SK-N-SH (cell line): ENCODE results near the gene PCSK6. TPM values are rescaled to one million over a fixed set of nuclear protein-coding genes. Genes with fewer than 3 reads are reported as not detected.

Source experiments
- CTCF ChIA-PET: fragments of 300-600, 350-600 bp; formaldehyde crosslinking; extraction: SDS; loops from one replicate; lab custom pipeline; 2021; lab: Yijun Ruan, JAX
- POLR2A ChIA-PET: fragments of 350-600 bp; sonication (Branson Sonifier 250); formaldehyde crosslinking; extraction: SDS; loops from one replicate; lab custom pipeline; 2020; ENCODE audit warnings: antibody characterized with exemption, inconsistent platforms; lab: Yijun Ruan, JAX
- DNase-seq: peaks from one replicate; pipeline ENCODE4 v3.0.0; 2012
- H2AFZ ChIP-seq: fragments of 200-600 bp; sonication (generic); 2 replicates; pipeline ENCODE4 v1.8.1; 2016; ENCODE audit warnings: antibody characterized with exemption, mild to moderate bottlenecking, low read depth
- H3F3A ChIP-seq: fragments of 200-600 bp; sonication (generic); replicated peaks from 2 replicates; pipeline ENCODE3; 2016; ENCODE audit warnings: antibody characterized with exemption, mild to moderate bottlenecking; ENCODE audit not compliant: insufficient read depth
- H3K27ac ChIP-seq, 2 experiments: fragments of 200-500 bp in 1 of 2; fragments of 200-600 bp in 1 of 2; sonication (Bioruptor generic) in 1 of 2; sonication (generic), shearing (Covaris generic) in 1 of 2; 2 replicates each; pipeline versions ENCODE4 v1.5.1 to v1.6.1; 2014 to 2016; ENCODE audit warnings: low read depth in 2 of 2, inconsistent platforms in 1 of 2, low read length in 1 of 2, mild to moderate bottlenecking in 1 of 2, mixed read lengths in 1 of 2
- H3K27me3 ChIP-seq: fragments of 200-600 bp; sonication (generic), shearing (Covaris generic); 2 replicates; pipeline ENCODE4 v1.6.1; 2016; ENCODE audit warnings: mixed run types; ENCODE audit not compliant: insufficient read depth
- H3K36me3 ChIP-seq, 2 experiments: fragments of 200-500 bp in 1 of 2; fragments of 200-600 bp in 1 of 2; sonication (Bioruptor generic) in 1 of 2; sonication (generic) in 1 of 2; replicated peaks in 1 of 2; 2 replicates each; pipeline versions ENCODE3 to v1.5.1; 2014 to 2016; ENCODE audit warnings: low read length in 1 of 2, mild to moderate bottlenecking in 1 of 2; ENCODE audit not compliant: insufficient read depth in 2 of 2, control insufficient read depth in 1 of 2
- H3K4me1 ChIP-seq, 2 experiments: fragments of 200-500 bp in 1 of 2; fragments of 200-600 bp in 1 of 2; sonication (Bioruptor generic) in 1 of 2; sonication (generic), shearing (Covaris generic) in 1 of 2; 2 replicates each; pipeline versions ENCODE4 v1.5.1 to v1.6.1; 2014 to 2016; ENCODE audit warnings: low read depth in 1 of 2, low read length in 1 of 2, mixed run types in 1 of 2; ENCODE audit not compliant: insufficient read depth in 2 of 2, control insufficient read depth in 1 of 2
- H3K4me2 ChIP-seq: fragments of 200-600 bp; sonication (generic), shearing (Covaris generic); 2 replicates; pipeline ENCODE4 v1.6.1; 2017; ENCODE audit warnings: mixed run types
- H3K4me3 ChIP-seq, 2 experiments: fragments of 200-500 bp in 1 of 2; fragments of 200-600 bp in 1 of 2; sonication (Bioruptor generic) in 1 of 2; sonication (generic), shearing (Covaris generic) in 1 of 2; 2 replicates each; pipeline versions ENCODE4 v1.5.1 to v1.8.1; 2014 to 2016; ENCODE audit warnings: low read depth in 2 of 2, inconsistent platforms in 1 of 2, low read length in 1 of 2, mild to moderate bottlenecking in 1 of 2, mixed read lengths in 1 of 2, moderate library complexity in 1 of 2
- H3K79me2 ChIP-seq: fragments of 200-600 bp; sonication (generic); 2 replicates; pipeline ENCODE4 v1.8.1; 2017; ENCODE audit warnings: mild to moderate bottlenecking; ENCODE audit not compliant: insufficient read depth
- H3K9ac ChIP-seq: fragments of 200-600 bp; sonication (generic); 2 replicates; pipeline ENCODE4 v1.6.1; 2017; ENCODE audit warnings: mixed run types
- H3K9me2 ChIP-seq: fragments of 200-600 bp; sonication (generic); 2 replicates; pipeline ENCODE4 v1.6.1; 2017; ENCODE audit warnings: mixed run types
- H3K9me3 ChIP-seq: fragments of 200-600 bp; sonication (generic); 2 replicates; pipeline ENCODE4 v1.6.1; 2017; ENCODE audit warnings: mixed run types, mild to moderate bottlenecking, moderate library complexity
- H4K20me1 ChIP-seq: fragments of 200-600 bp; sonication (generic); 2 replicates; pipeline ENCODE4 v1.6.1; 2017; ENCODE audit warnings: mild to moderate bottlenecking, mixed run types; ENCODE audit not compliant: insufficient read depth
- CHD2 ChIP-seq: fragments of 150-350 bp; IDR thresholded peaks from 2 replicates; pipeline ENCODE4 v1.6.1; 2018; ENCODE audit warnings: low read length; ENCODE audit not compliant: partially characterized antibody
- CTCF ChIP-seq: fragments of 200-600 bp; sonication (generic); IDR thresholded peaks from 2 replicates; pipeline ENCODE4 v1.6.1; 2017; ENCODE audit warnings: antibody characterized with exemption, mild to moderate bottlenecking, moderate library complexity
- ELF1 ChIP-seq: IDR thresholded peaks from 2 replicates; pipeline ENCODE4 v1.4.0; 2012
- EZH2phosphoT487 ChIP-seq: fragments of 200-600 bp; sonication (generic); IDR thresholded peaks from 2 replicates; pipeline ENCODE4 v1.6.1; 2017; ENCODE audit warnings: low read depth, mixed run types, mild to moderate bottlenecking, antibody characterized with exemption, moderate library complexity, borderline replicate concordance
- FOXM1 ChIP-seq: IDR thresholded peaks from 2 replicates; pipeline ENCODE4 v1.4.0; 2012; ENCODE audit warnings: low read depth, mild to moderate bottlenecking
- GATA2 ChIP-seq: sonication (generic); formaldehyde crosslinking; IDR thresholded peaks from 2 replicates; pipeline ENCODE4 v1.5.0; 2020; ENCODE audit warnings: mild to moderate bottlenecking, missing genetic modification reagents
- MAX ChIP-seq: IDR thresholded peaks from 2 replicates; pipeline ENCODE4 v1.4.0; 2012; ENCODE audit warnings: low read depth
- MEF2A ChIP-seq: IDR thresholded peaks from 2 replicates; pipeline ENCODE4 v1.4.0; 2012; ENCODE audit warnings: low read depth, borderline replicate concordance
- NFIC ChIP-seq: IDR thresholded peaks from 2 replicates; pipeline ENCODE4 v1.4.0; 2012; ENCODE audit warnings: borderline replicate concordance
- NRF1 ChIP-seq: IDR thresholded peaks from 2 replicates; pipeline ENCODE4 v1.6.1; 2012; ENCODE audit warnings: low read depth, mild to moderate bottlenecking, low read length
- RCOR1 ChIP-seq: fragments of 150-350 bp; IDR thresholded peaks from 2 replicates; pipeline ENCODE4 v1.6.1; 2017; ENCODE audit warnings: antibody characterized with exemption, low read length
- RFX5 ChIP-seq: IDR thresholded peaks from 2 replicates; pipeline ENCODE4 v1.6.1; 2012; ENCODE audit warnings: mild to moderate bottlenecking, improper control_type of control experiment, low read length
- RXRA ChIP-seq: IDR thresholded peaks from 2 replicates; pipeline ENCODE4 v1.4.0; 2012; ENCODE audit warnings: low read depth, mild to moderate bottlenecking, borderline replicate concordance
- SMC3 ChIP-seq: IDR thresholded peaks from 2 replicates; pipeline ENCODE4 v1.6.1; 2012; ENCODE audit warnings: low read depth, low read length, improper control_type of control experiment
- YY1 ChIP-seq: IDR thresholded peaks from 2 replicates; pipeline ENCODE4 v1.4.0; 2012; ENCODE audit warnings: low read depth, mild to moderate bottlenecking
- WGBS: methylation state at CpG from one replicate; pipeline ENCODE4 v1.1.6; 2017; ENCODE audit warnings: low lambda C conversion rate; 5-methylcytosine and 5-hydroxymethylcytosine counted together
- polyA plus RNA-seq, 3 experiments: library from polyadenylated mRNA; depleted of rRNA; stranded (reverse); fragments of >200 nt; gene quantifications; 2 replicates each; pipeline ENCODE4 v1.2.3, GENCODE V29; 2012
- TF ChIP-seq, protein P1 (sequence below): fragments of 150-350 bp; IDR thresholded peaks from 2 replicates; pipeline ENCODE4 v1.6.1; 2016; ENCODE audit warnings: mild to moderate bottlenecking, low read depth, low read length

PCSK6 gene
- polyA plus RNA-seq, 1 of the 3 experiments (the other 2 are of a cell fraction), result 0.03 TPM

- TF ChIP-seq RFX5 (no peak), FOXM1 (no peak)
Observed at GRCh38 chr15:101391981-101392640, 97.4 kb downstream of the PCSK6 start (continued).

GRCh38 chr15:101391431-101391830 is 98.1 kb downstream of the PCSK6 start:
- H3K79me2 ChIP-seq, result no peaks in the 10 kb centered on the region
- H3F3A ChIP-seq, result no peaks in the 10 kb centered on the region
- H3K4me3 ChIP-seq, result no peak overlapping the region
- no peaks in the 10 kb centered on the region for H4K20me1 ChIP-seq
- no peaks in the 10 kb centered on the region for H3K9me3 ChIP-seq
- 51% methylated on average over 8 of the region's 10 CpGs for WGBS
- no peak for DNase-seq
- H3K27ac ChIP-seq, result no peak overlapping the region
- ChIA-PET CTCF (interaction anchor here (1.3 kb wide), 1 partner anchor 250 kb away, joined by 3 read pairs; no protein-coding TSS in a partner anchor), POLR2A (no interaction called here)
- no peak for TF ChIP-seq NRF1
- no peak for TF ChIP-seq CHD2
- TF ChIP-seq RFX5, result no peak
- TF ChIP-seq NFIC, result no peak
- TF ChIP-seq SMC3, result no peak
- TF ChIP-seq ELF1, result no peak
- TF ChIP-seq GATA2 (CRISPR knock-in tag), result no peak
- TF ChIP-seq, protein P1, sequence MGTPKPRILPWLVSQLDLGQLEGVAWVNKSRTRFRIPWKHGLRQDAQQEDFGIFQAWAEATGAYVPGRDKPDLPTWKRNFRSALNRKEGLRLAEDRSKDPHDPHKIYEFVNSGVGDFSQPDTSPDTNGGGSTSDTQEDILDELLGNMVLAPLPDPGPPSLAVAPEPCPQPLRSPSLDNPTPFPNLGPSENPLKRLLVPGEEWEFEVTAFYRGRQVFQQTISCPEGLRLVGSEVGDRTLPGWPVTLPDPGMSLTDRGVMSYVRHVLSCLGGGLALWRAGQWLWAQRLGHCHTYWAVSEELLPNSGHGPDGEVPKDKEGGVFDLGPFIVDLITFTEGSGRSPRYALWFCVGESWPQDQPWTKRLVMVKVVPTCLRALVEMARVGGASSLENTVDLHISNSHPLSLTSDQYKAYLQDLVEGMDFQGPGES, result no peak
- TF ChIP-seq RCOR1, result no peak
- TF ChIP-seq MEF2A, result no peak
- no peak for TF ChIP-seq EZH2phosphoT487
- TF ChIP-seq MAX, result no peak
- TF ChIP-seq RXRA, result no peak
- TF ChIP-seq YY1, result no peak
- no peaks in the 10 kb centered on the region; the same call in 1 of the 2 replicates for H3K27me3 ChIP-seq
- no peaks in the 10 kb centered on the region for H3K36me3 ChIP-seq
- H3K9ac ChIP-seq, result no peak overlapping the region
- H2AFZ ChIP-seq, result no peak overlapping the region
- no peaks in the 10 kb centered on the region for H3K9me2 ChIP-seq
- no peaks in the 10 kb centered on the region for H3K4me1 ChIP-seq
- H3K4me2 ChIP-seq, result no peak overlapping the region

DNA sequence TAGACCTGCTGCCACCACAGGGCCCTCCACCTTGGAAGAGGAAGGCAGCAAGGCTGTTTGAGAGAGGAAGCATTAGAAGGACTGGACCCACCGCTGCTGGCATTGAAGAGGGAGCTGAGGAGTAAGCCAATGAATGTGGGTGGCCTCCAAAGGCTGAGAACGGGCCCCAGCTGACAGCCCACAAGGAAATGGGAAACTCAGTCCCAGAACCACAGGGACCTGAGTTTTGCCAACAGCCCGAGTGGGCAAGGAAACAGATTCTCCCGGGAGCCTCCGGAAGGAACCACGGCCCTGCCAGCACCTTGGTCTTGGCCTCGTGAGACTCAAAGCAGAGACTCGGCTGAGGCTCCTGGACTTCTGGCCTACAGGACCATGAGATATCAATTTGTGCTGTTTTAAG is 99.0 kb downstream of the PCSK6 start:
- Histone ChIP-seq H3K9ac (no peak overlapping the region), H3K4me1 (no peaks in the 10 kb centered on the region), H3F3A (no peaks in the 10 kb centered on the region), H3K36me3 (no peaks in the 10 kb centered on the region), H3K9me3 (no peaks in the 10 kb centered on the region), H3K9me2 (no peaks in the 10 kb centered on the region), H3K79me2 (no peaks in the 10 kb centered on the region), H3K4me2 (no peak overlapping the region), H2AFZ (no peak overlapping the region), H4K20me1 (no peaks in the 10 kb centered on the region), H3K27me3 (no peaks in the 10 kb centered on the region; the same call in 1 of the 2 replicates), H3K4me3 (no peak overlapping the region), H3K27ac (no peak overlapping the region)
- 39% methylated on average over 8 of the region's 8 CpGs for WGBS
- ChIA-PET CTCF (no interaction called here), POLR2A (no interaction called here)
- no peak for TF ChIP-seq NRF1
- TF ChIP-seq CTCF, result no peak
- no peak for TF ChIP-seq RCOR1
- no peak for DNase-seq
